GM21825 (cell line): ENCODE data around the gene TOP3B.

Experiments
- ATAC-seq: cut with Tn5 transposase; IDR thresholded peaks from one replicate; pipeline ENCODE4 v1.9.1; 2021; ENCODE audit warnings: mild to moderate bottlenecking, moderate library complexity; ENCODE audit not compliant: unreplicated experiment

TOP3B gene

DNA sequence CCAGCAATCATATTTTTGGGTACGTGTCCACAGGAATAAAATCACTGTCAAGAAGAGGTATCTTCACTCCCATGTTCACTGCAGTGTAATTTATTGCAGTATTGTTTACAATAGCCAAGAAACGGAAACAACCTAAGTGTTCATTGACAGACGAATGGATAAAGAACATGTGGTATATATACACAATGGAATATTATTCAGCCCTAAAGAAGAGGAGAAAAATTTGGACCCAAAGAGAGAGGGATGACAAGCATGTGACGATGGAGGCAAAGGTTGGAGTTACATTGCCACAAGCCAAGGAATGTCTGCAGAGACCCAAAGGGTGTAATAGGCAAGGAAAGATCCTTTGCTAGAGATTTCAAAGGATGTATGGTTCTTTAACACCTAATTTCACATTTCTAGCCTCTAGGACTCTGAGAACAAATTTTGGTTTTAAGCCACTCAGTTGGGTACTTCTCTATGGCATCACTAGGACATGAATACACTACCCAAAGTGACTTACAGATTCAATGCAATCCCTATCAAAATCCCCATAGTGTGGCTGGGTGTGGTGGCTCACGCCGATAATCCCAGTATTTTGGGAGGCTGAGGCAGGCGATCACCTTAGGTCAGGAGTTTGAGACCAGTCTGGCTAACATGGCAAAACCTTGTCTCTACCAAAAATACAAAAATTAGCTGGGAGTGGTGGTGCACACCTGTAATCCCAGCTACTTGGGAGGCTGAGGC, 31.1 kb upstream of the TOP3B start:
- no peak for ATAC-seq

DNA sequence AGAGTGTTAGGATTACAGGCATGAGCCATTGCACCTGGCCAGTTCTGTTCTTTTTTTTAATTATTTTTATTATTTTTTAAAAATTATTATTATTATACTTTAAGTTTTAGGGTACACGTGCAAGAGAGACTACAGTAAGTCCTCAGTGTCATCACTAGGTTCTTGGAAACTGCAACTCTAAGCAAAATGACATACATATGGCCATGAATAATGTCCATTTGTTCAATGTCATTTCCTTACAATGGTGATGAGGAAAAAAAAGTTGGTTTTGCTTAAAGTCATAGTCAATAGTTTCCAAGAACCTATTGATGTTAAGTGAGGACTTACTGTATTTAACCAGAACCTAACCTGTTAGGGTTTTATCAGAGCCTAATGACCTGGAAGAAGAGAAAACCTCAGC, 29.4 kb upstream of the TOP3B start:
- ATAC-seq = no peak

DNA sequence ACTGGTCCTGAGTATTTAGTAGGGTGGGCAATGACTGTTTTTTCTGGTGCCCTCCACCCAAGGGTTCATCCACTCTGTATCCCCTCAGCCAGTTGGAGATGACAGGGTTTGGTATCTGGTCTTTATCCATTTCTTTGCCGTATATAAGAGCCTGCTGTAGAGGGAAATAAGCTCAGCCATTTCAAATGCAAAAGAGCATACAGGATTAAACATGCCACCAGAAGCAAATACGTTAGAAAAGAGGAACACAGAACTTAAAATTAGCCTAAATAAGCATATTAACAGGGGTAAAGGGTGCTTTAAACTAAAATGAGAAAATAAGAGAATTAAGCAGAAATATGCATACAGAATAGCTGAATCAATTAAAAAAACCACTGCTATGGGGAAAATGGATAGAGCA, 27.8 kb upstream of the TOP3B start:
- no peak for ATAC-seq

DNA sequence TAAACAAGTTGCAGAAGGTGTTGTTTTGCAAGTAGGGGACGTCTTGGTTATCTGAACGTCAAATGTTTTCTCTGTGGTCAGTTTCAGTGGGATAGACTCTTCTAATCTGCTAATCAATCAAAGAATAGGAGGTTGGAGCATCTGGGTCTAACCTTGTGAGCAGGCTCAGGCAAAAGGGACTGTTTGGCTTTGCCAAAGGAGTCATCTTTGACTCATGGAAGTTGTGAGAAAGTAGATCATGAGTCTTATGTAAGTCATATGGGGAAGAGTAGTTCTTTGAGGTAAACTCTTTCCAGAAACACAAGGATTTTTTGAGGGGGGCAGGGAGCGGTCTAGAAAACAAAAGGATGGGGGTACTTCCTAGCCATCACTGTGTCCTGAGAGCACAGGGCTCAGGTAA, 27.1 kb upstream of the TOP3B start:
- ATAC-seq = no peak

DNA sequence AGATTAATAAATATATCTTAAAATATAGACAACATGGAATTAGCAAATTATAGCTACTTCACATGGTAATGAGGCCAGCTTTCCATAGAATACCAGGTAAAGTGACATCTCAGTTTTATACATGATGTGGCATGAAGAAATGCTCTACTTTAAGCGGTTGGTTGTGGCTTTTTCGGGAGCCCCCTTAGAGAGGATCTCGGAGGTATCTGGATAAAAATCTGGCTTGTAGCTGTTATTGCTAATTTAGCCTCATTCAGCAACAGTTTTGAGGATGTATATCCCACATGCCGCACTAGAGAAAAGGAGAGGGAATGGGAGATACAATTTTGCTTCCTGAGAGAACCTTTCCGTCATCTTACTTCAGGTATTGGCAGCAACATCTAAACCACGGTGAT, 24.0 kb upstream of the TOP3B start:
- no peak for ATAC-seq

DNA sequence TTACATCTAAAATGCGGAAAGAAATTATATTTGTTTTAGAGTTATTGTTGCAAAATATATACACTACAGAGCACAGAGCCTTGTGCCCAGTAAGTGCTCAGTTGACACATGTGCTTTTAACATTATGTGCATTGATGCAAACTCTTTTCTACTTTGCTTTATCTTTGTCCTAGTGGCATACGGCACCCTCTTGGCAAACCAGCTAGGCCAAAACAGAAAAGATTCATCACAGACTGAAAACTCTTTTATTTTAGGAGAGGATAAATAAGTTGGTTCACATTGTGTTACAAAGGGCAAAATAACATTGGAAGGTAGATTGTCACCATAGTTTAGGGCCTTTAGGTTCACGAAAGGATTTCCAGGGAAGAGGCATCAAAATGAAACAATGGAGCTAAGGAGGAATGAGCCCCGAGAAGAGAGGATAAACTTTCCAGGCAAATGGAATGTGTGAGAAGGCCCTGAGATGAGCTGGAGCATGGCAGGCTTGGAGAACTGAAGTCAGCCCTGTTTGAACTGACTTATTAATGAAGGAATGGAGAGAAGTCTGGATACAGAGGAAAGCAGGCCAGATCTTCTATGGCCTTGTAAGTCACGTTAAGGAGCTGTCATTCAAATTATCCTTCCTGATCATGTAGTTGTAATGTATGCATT, 23.5 kb upstream of the TOP3B start:
- ATAC-seq = no peak

DNA sequence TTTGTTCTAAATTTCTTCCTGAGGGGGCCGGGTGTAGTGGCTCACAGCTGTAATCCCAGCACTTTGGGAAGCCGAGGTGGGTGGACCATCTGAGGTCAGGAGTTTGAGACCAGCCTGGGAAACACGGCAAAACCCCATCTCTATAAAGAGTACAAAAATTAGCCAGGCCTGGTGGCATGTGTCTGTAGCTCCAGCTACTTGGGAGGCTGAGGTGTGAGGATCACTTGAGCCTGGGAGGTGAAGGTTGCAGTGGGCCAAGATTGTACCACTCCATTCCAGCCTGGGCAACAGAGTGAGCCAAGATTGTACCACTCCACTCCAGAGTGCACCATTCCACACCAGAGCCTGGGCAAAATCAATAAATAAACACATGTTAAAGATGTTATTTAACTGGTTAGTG, 20.6 kb upstream of the TOP3B start:
- ATAC-seq = no peak

DNA sequence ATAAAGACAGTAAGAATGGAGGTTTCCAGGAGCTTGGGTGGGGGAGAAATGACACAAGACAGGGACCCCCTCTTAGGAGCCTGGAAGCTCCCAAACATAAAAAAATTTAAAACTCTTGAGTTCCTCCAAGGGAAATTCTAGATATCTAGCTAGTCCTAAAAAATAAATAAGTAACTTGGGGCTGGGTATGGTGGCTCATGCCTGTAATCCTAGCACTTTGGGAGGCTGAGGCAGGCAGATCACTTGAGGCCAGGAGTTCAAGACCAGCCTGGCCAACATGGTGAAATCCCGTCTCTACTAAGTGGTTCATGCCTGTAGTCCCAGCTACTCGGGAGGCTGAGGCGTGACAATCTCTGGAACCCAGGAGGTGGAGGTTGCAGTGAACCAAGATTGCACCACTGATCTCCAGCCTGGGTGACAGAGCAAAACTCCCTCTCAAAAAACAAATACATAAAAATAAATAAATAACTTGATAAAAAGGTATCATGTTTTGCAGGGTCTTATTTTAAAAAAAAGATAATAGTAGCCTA, 20.0 kb upstream of the TOP3B start:
- no peak for ATAC-seq

DNA sequence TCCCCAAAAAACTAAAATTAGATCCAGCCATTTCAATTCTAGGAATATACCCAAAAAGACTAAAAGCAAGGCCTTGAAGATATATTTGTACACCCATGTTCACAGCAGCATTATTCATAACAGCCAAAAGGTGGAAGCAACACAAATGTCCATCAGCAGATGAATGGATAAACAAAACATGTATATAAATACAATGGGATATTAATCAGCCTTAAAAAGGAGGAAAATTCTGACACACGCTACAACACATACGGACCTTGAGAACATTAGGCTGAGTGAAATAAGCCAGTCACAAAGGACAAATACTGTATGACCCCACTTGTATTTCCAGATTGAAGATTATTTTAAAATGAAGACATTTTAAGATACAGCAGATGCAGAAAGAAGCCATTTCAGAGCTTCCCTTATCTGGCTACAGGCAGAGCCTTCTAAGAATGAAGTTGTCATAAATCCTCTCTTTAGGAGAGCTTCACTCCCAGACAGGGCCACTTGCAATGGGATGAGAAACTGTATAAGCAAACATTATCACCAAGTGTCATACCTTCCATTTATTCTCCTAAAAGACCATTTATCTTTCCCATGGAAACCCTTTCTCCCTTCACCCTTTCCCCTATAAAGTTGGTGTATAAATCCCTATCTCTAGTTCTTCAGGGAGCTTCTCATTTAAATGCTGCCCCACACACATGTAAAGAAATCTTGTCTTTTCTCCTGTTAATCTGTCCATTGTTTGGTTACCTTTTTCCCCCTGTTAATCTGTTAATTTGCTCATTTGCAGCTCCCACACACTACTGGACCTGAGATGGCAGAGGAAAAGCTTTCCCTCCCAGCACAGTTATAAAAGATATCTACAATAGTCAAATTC, 19.3 kb upstream of the TOP3B start:
- no peak for ATAC-seq

DNA sequence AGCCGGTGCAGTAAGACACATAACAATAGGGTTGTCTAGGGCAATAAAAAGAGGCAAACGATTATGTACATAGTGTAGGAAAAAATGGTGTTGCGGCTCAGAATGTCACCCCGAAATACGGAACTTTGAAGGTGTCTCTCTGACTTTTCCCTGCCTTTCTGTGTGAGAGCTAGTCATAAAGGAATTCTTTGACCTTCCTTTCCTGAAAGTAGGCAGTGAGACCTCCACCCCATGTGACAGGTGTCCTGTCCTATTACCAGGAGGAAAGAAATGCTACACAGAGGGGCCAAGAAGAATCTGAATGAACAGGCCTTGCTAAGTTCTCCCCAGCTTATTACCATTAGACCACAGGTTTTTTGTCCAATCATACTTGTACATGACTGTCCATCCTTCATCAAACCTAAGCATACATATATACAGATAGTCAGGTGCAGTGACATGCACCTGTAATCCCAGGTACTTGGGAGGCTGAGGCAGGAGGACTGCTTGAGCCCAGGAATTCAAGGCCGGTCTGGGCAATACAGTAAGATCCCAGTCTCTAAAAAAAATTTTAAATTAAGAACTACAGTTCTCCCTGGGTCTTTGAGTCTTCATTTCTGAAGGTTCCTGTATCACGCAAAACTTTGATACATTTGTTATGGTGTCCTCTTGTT, 16.1 kb upstream of the TOP3B start:
- ATAC-seq = no peak

DNA sequence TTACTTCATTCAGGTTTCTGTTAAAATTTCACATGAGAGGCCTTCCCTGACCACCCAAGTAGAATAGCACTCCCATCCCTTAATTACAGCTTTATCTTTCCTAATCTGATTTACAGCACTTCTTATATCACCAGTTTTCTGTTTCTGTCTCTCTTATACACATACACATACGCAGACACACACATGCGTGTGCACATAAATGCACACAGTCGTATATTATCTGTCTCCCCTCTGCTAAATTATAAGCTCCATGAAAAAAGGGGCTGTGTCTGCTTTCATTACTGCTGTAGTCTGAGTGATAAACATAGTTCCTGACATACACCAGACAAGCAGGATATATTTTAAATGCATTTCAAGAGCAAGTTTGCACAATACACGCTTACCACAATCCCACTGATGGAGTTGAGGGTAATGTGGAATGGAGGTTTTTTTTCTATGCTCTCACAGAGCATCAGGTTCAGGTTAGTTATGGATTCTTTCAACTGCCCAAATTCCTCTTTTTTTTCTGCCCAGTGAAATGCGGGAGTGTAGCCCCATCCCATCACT, 13.7 kb upstream of the TOP3B start:
- no peak for ATAC-seq

DNA sequence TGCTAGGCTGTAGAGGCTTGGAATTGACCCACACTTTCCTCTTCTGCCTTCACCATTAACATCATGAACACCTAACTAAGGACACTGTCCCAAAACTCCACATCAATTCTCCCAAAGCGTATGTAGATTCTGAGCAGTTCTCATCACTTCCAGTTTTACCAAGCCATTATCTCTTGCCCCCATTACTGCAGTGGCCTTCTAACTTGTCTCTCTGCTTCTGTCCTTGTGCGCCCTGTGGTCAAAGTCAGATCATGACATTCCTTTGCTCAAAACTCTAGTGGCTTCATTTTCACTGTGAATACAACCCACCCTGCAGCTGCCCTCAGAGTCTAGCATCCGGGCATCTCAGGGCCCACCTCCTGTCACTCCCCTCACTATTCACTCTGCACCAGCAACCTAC, 13.1 kb upstream of the TOP3B start:
- no peak for ATAC-seq

DNA sequence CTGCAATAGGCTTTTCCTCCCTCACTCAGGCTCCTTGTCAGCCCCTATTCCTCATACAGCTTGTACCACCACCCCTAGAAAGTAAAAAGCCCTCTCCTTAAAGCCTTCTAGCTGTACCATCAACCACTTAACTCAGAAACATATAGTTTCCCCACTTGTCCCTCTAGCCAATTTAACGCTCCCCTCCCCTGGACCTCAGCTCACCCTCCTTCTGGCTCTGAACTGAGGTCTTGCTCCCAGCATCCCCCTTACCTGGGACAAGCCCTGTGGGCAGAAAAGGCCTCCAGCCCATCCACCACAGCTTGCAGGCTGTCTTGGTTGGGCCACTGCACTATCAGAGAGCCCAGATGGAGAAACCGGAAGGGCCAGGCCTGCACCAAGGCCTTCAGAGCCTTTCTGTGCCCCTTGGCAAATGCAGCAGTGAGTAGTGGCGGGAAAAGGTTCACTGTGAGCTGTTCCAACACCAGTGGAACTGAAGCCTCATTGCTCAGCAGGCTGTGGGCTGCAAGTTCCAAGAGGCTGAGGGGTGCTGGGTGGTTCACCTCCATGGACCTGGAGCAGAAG, 12.4 kb upstream of the TOP3B start:
- no peak for ATAC-seq

DNA sequence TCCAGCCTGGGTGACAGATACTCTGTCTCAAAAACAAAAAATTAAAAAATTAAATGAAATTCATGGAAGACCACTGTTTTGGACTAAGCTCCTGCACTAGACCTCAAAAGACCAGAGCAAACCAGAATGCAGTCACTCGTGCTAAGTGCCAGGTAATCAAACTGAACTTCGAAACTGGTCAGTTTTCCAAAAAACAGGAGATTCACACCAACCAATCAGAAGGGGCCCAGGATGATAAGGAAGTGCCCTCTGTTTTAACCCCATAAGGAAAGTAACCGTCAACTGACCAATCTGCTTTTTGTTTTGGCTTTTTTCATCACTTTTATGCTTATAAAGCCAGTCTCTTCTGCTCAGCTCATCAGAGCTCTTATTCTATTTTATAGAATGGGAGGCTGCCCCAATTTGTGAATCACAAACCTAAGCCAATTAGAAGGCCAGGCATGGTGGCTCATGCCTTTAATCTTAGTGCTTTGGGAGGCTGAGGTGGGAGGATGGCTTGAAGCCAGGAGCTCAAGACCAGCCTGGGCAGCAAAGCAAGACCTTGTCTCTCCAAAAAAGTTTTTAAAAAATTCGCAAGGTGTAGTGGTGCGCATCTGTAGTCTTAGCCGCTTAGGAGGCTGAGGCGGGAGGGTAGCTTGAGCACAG, 10.1 kb upstream of the TOP3B start:
- ATAC-seq = no peak

DNA sequence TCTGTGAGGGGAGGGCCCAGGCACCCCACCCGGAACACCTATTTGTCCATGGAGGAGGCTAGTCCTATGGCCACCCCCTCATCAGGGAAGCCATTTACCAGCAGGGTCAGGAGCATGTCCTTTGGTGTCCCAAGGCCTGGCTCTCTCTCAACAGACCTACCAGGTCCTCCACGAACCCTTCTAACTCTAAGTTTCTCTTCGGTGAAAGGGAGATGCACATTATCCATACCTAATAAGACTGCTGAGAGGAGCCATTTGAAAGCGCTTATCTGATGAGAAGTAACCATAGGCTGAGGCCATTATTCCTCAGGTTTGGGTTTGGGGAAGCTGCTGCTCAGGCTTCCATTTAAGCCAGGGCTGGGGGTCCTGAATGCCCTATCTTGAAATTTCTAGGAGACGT, 9.2 kb upstream of the TOP3B start:
- no peak for ATAC-seq

DNA sequence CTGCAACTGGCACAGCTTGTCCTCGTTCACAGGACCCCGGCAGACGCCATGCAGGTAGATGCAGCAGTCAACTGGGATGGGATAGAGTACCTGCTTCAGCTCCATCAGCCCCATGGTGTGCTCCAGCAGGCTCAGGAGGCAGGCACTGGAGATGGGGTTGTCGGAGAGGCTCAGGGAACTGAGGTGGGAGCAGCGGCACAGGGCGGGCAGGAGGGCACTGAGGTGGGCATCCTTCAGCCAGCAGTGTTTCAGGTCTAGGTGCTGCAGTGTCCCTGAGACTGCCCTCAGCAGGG, 8.7 kb upstream of the TOP3B start:
- no peak for ATAC-seq

DNA sequence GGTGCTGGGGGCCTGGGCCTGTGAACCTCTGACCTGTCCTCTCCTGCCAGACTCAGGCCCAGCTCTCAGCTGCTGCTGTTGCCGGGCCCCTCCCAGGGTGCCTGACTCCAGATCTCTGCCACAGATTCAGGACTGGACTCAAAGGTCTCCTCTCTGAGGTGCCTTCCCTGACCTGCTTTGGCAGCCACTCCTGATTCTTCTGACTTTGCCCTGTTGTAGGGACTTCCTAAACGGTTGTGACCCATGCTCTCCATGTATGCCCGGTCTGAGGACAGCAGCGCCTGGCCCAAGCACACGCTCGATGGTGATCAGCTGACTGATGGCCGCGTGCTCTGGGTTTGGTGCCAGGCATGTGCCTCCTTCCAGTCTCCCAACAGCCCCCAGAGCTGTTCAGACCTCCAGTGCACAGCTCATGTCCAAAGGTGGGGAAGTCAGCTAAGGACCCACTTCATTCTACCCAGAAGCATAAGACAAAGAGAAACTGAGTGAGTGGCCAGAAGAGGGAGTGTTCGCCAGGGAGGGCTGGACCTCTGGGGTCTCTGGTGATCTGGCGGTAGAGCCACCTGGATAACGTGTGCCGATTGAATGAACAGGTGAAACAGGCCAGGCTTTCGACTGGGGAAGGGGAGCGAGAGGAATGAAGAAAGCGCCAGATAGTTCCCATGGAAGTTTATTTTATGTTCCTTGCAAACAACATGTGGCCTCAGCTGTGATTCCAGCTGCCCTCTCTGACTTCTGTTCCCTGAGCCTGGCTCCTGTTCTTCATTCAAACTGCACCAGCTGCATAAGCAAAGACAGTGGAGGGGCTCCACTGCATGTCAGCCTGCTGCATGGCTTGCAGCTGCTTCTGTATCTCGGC, 8.1 kb upstream of the TOP3B start:
- ATAC-seq = no peak

DNA sequence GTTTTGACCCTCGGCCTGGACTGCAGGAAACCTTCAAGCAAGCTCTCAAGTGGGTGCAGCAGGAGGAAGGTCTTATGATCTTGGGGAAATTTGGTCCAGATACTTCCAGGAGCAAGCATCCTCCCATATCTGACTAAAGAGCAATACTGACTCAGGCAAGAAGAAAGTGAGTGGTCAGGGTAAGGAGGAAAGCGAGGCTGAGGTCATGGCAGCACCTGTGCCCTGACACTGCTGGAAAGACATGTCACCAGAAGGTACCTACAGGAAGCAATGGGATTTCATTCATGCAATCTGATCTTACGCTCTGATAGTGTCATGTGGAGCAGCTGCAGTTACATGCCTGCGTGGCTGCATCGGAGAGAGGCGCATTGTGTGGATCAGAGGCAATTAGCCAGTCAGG, 6.5 kb upstream of the TOP3B start:
- ATAC-seq = no peak

DNA sequence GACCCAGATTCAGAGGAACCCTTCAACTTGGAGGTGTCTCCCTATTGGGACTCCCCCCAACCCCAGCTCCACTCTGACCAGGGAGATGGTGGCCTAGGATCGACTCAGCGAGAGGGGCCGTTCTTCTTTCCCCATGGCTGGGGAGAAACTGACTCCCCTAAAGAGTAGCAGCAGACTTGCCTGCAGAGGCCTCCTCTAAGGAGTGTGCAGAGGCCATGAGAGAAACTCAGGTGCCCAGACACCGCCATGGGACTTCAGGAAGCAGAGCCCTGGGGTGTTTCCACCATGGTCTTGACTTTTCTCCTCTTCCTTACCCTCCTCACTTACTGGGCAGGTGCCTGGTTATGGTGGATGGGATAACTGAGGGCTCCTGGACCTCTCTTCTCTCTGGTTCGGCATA, 2.6 kb upstream of the TOP3B start:
- ATAC-seq = no peak
